CD1c-positive myeloid dendritic cell (primary cell): ENCODE results near the gene CNR2.
"Not testable (repeated sequence)": the region's sequence is repeated elsewhere in the genome, so short reads cannot be mapped to it uniquely, and the experiment has no call there.

Experiments used
- DNase-seq: peaks from one replicate; pipeline ENCODE4 v3.0.0-alpha.2; 2016; ENCODE audit errors: extremely low spot score

The CNR2 gene

DNA sequence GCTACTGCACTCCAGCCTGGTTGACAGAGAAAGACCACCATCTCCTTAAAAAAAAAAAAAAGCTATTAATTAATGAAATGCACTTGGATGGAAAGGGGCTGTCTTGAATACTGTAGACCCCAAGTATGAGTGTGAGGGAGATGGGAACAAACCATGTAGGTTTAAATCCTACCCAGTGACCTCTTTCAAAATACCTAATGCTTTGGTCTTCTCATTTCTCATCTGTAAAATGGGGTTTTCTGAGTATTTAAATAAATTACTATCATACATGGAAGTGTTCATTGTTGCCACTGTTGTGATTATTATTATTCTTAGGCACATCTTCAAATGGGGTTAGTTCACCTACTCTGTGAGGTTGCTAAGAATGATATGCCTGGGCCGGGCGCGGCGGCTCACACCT is 27.9 kb downstream of the CNR2 start:
- no peak for DNase-seq

- no peak for DNase-seq
These were observed 30.4 kb downstream of the CNR2 start for GRCh38 chr1:23882746-23883145.

DNA sequence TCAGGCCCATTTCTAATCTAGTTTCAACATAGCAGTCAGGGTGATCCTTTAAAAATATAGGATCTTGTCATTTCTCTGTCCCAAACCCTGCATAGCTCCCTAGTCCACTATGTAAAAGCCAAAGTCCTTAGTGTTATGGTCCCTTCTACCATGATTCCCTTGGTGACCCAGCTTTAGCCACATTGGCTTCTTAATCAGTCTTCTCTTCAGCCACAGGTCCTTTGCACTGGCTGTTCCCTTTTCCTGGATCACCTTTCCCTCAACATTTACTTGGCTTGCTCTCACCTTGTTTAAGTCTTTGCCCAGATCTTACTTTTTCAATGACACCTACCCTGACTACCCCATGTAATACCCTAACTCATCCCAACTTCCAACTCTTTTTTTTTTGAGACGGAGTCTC is 33.4 kb downstream of the CNR2 start:
- DNase-seq, result no peak

DNA sequence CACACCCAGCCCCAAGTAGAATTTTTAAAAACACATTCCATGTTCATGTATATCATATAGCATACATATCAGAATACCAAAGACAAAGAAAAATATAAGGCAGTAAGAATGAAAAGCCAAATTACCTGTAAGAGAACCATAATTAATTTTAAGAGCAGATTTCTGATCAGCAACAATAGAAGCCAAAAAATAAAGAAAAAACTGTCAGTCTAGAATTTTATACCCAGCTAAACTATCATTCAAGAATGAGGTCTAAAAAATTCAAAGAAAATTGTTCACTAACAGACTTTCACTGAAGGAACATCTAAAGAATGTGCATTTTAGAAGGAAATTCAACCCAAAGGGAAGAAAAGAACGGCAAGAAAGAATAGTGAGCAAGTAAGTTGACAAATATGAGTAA is 34.5 kb downstream of the CNR2 start:
- DNase-seq, result no peak

DNA sequence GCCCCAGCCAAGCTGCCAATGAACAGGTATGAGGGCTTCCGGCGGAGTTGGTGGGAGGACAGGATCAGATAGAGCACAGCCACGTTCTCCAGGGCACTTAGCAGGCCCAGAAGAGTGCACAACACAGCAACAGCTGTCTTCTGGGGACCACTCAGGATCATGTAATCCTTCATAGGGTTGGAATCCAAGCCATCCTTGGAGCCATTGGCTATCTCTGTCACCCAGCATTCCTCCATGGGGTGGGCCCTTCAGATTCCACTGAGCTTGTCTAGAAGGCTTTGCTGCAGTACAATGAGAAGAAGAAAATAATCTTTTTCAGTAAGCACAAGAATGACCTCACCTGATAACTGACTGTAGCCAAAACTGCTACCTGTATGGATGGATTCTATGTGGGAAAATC is 37.8 kb downstream of the CNR2 start:
- no peak for DNase-seq

DNA sequence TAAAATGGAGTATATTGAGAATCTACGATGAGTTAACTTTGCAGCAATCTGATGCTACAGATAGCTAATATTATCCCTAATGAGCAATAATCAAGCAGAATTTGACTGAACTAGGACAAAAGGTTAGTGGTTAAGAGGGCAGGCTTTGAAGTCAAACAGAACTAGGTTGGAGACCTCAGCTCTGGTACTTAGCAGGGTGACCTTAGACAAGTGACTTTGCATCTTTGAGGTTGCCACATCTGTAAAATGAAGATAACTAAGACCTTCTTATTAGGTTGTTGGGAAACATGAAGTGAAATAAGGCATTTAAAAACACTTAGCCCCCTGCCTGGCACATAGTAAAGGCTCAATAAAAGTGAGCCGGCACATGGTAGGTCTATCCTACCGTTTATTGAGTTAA is 40.7 kb downstream of the CNR2 start:
- no peak for DNase-seq

GRCh38 chr1:23869051-23869450 is 44.1 kb downstream of the CNR2 start:
- peak; percentile 64 for DNase-seq

DNA sequence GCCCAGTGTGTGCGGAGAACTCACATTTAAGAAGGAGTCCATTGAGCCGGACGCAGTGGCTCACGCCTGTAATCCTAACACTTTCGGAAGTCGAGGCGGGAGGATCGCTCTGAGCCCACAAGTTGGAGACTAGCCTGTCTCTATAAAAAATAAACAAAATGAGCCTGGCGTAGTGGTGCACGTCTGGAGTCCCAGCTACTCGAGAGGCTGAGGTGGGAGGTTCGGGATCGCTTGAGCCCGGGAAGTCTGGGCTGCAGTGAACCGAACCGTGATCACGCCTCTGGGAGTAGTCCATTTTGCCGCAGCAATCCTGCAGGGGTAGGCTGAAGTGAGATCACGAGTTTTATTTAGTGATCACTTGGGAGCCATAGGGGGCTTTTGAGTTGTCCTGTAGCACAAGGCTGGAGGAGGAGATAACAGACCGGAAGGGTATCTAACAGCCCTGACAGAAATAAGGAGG is 44.6 kb downstream of the CNR2 start:
- no peak for DNase-seq

- peak; percentile 97 for DNase-seq
These were observed 45.1 kb downstream of the CNR2 start, which contains the start of gene FUCA1 for GRCh38 chr1:23867895-23868556. FUCA1 (minus strand) TSS chr1:23868290; CDS start chr1:23868286, 4 bp downstream.

DNA sequence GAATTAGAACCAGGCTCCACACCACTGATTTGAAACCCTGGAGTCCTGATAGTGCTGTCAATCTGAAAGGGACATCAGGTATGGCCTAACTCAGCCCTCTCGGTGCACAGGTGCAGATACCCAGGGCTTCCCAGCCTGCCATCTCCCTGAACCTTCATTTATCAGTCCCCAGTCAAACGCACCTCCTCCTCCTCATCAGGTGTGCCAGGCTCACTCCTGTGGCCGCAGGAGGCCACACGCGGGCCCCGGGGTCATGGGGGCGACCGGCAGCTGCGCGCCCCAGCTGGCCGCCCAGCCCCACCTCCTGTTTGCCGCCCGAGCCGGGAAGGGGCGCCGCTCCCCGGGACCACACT is 45.6 kb downstream of the CNR2 start:
- DNase-seq, result no peak

DNA sequence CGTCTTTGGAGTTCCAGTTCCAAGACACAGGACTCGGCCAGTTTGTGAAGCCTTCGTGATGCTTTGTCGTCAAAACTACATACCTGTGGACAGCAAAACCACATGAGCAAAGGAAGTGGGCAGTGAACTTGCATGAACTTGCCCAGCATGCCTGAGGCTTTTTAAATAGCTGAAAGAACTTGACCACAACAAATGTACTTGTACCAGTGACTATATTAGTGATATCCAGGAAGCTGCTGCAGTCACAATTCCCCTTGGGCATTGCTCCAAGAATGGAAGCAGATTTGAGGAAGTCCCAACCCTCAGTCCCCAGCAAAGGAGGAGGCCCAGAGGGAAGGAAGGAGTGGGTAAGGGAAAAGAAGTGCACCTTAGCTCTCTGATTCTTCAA is 47.6 kb downstream of the CNR2 start:
- DNase-seq, result peak; percentile 65

DNA sequence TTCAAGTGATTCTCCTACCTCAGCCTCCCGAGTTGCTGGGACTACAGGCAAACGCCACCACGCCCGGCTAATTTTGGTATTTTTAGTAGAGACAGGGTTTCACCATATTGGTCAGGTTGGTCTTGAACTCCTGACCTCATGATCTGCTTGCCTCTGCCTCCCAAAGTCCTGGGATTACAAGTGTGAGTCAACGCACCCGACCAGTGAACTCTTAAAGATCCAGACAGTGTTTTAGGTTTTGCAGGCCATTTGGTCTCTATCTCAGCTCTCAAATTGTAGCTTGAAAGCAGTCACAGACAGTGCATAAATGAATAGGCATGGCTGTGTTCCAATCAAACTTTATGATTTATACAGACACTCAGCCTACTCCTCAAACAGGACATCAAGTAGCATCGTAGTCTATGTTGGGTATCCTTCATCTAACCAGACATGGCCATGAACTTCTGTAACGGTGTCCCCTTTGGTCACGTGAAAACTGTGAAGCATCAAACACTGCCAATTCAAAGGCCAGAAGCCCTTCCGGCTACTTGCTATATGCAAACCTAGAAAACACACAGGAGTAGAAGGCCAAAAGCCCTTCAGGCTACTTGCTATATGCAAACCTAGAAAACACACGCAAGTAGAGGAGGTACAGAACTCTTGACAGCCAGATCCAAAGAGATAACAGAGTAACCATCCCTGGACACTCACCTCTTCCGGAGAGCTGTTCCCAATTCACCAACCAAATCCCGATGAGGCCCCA is 48.2 kb downstream of the CNR2 start:
- no peak for DNase-seq

- DNase-seq, result no peak
These were observed 50.5 kb downstream of the CNR2 start for GRCh38 chr1:23862640-23863039.

DNA sequence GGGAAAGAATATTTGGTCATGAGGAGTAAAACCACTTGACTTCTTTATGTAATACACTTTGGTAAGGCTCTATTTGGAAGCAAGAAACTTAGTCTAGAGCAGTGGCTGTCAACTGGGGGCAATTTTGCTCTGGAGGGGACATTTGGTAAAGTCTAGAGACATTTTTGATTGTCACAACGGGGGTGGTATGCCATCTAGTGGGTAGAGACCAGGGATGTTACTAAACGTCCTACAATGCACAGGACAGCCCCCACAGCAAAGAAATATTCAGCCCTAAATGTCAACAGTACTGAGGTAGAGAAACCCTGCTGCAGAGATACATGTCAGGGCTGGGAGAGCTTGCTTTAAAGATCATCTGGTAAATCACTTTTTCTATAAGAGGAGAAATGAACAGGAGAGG is 58.6 kb downstream of the CNR2 start:
- DNase-seq, result peak; percentile 8

DNA sequence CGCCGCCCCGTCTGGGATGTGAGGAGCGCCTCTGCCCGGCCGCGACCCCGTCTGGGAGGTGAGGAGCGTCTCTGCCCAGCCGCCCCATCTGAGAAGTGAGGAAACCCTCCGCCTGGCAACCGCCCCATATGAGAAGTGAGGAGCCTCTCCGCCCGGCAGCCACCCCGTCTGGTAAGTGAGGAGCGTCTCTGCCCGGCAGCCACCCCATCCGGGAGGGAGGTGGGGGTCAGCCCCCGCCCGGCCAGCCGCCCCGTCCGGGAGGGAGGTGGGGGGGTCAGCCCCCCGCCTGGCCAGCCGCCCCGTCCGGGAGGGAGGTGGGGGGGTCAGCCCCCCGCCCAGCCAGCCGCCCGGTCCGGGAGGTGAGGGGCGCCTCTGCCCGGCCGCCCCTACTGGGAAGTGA is 60.0 kb downstream of the CNR2 start:
- not testable (repeated sequence) for DNase-seq

GRCh38 chr1:23851406-23851805 is 61.8 kb downstream of the CNR2 start:
- DNase-seq, result not testable (repeated sequence)

DNA sequence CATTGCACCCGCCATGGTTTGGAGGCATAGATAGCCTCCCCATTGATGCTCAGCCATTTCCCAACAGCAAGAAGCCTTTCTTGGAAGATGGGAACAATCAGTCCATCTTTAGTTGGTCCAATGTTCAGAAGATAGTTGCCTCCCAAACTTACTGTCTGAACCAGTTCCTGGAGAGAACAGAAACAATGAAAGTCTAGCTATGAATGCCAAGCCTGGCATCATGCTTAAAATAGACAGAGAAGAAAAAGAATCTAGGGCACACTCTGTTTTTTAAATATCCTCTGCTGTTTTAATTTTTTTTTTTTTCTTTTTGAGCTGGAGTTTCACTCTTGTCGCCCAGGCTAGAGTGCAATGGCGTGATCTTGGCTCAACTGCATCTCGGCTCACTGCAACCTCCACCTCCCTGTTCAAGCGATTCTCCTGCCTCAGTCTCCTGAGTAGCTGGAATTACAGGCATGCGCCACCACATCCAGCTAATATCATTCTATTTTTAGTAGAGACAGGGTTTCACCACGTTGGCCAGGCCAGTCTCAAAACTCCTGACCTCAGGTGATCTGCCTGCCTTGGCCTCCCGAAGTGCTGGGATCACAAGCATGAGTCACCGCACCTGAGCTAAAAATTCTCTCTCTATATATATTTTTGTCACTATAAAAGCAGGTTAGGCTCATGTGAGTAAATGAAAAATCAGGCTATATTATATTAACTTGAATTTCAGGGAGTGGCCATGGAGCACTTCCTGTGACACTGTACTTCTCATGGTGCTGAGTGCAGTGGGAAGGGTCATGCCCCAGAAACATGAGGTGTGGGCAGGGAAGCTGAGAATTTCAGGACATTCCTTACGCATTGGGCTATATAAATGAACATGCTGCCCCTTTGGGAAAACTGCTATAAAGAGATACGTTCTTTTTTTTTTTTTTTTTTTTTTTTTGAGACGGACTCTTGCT is 64.2 kb downstream of the CNR2 start:
- no peak for DNase-seq

DNA sequence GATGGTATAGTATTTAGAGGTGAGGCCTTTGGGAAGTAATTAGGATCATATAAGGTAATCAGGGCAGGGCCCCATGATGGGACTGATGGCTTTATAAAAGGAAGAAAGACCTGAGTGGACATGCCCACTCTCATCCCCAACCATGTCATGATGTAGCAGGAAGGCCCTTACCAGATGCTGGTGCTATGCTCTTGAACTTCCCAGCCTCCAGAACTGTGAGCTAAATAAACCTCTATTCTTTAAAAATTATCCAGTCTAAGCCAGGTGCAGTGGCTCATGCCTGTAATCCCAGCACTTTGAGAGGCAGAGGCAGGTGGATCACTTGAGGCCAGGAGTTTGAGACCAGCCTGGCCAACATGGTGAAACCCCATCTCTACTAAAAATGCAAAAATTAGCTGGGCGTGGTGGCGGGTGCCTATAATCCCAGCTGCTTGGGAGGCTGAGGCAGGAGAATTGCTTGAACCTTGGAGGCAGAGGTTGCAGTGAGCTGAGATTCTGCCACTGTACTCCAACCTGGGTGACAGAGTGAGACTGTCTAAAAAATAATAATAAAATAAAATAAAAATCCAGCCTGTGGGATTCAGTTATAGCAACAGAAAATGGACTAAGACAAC is 65.6 kb downstream of the CNR2 start:
- not testable (repeated sequence) for DNase-seq

- no peak for DNase-seq
These were observed 68.0 kb downstream of the CNR2 start for GRCh38 chr1:23845163-23845562.

DNA sequence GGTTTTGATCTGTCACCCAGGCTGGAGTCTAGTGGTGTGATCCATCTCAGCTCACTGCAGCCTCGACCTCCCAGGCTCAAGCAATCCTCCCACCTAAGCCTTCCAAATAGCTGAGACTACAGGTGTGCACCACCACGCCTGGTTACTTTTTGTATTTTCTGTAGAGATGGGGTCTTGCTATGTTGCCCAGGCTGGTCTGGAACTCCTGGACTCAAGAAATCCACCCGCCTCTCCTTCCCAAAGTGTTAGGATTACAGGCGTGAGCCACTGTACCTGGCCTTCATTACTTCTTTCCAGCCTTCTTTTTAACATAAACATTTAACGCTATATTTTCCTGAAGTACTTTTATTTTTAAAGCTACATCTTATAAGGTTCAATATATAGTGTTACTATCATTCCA is 69.5 kb downstream of the CNR2 start:
- no peak for DNase-seq

DNA sequence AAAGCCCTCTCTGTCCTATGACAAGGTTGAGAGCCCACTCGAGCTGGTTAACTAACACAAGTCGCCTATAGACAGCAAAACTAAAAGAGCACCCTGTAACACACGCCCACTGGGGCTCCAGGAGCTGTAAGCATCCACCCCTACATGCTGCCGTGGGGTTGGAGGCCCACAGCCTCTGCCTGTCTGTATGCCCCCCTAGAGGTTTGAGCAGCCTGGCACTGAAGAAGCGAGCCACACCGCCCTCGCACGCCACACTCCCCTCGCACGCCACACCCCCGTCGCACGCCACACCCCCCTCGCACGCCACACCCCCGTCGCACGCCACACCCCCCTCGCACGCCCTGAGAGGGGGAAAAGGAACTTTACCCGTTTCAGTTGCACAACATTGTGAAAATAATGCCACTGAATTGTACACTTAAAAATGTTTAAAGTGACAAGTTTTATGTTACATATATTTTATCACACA is 74.7 kb downstream of the CNR2 start:
- DNase-seq, result peak; percentile 86

GRCh38 chr1:23837908-23838307 is 75.3 kb downstream of the CNR2 start:
- DNase-seq, result no peak
